Sigmoid colon (tissue), 4 donors: ENCODE results near the gene B3GNT3.

Source experiments
- CTCF ChIP-seq, 4 experiments: fragments of 450-650 bp in 3 of 4; fragments of 200-600 bp in 1 of 4; IDR thresholded peaks; one replicate each; pipeline ENCODE4 v1.5.1; 2016 to 2019; ENCODE audit warnings: antibody characterized with exemption in 4 of 4, mild to moderate bottlenecking in 3 of 4, moderate library complexity in 2 of 4
- EP300 ChIP-seq, 4 donors: sonication (generic); formaldehyde crosslinking; IDR thresholded peaks; one replicate each; pipeline ENCODE4 v1.6.1; 2017; ENCODE audit warnings: antibody characterized with exemption in 4 of 4
- POLR2A ChIP-seq, 2 donors: fragments of 450-650 bp; IDR thresholded peaks; one replicate each; pipeline ENCODE4 v1.6.1; 2016; ENCODE audit warnings: antibody characterized with exemption in 2 of 2, mild to moderate bottlenecking in 2 of 2, moderate library complexity in 2 of 2

- TF ChIP-seq CTCF (IDR thresholded peaks at IDR 0.05): no peak
- TF ChIP-seq POLR2A (IDR thresholded peaks at IDR 0.05): no peak
- no peak for TF ChIP-seq EP300 (IDR thresholded peaks at IDR 0.05)
These were observed 47.1 kb downstream of the B3GNT3 start for GRCh38 chr19:17841810-17842662.
